ENCODE measurements around the gene PRKCA.

PRKCA gene

DNA sequence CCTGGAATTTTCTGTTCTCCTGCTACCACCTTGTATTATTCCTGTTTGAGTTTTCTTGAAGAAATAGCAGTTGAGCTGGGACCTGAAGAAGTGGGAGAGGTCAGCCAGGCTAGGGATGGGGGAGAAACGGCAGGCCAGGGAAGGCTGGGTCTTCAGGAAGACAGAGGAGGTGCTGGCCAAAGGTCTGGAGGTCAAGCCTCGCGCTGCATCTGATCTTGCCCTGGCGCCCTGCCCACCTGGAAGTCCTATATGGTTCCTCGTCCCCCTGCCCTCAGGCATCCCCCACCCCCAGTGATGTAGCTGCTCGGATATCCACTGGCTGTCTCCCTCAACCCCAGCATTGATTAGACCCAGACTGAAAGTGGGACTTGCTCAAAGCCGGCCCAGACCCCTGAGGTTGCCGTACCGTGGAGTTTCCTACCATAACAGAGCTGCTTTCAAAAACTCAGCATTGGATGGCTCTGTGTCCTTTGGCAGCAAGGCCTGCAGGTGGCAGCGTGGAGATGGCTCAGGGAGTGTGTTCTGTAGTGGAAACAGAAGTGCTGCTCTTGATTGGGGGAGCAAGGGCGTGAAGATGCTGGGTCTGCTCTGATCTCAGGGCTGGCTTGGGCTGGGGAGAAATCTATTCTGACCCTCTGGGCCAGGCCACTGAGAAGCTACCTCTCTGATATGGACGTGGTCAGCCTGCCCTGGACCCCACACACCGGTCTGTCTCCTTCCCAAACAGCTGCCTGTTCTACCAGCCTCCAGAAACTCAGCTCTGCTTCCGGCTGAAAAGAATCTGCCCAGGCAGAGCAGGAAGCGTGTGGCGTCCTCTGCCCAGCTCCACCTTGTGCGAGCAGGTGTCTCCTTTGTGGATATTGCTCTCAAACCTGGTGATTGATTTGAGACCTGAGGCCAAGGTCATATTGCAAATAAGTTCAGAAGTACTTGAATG lies 425.5 kb downstream of the PRKCA start:
- DNase-seq, result no peak

DNA sequence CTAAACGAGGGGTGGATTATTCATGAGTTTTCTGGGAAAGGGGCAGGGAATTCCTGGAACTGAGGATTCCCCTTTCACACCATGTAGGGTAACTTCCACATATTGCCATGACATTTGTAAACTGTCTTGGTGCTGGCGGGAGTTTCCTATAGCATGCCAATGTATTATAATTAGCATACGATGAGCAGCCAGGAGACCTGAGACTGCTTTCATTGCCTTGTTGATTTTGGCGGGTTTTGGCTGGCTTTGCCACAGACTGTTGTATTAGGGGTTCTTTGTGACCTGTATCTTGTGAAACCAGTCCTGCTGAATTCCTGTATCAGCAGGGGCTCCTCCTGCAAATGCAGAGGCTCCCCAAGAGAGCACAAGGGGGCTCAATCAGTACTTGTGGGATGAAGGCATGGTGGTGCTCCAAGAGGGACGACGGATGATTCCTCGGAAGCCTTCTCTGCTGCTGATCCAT lies 428.1 kb downstream of the PRKCA start:
- DNase-seq, result no peak

DNA sequence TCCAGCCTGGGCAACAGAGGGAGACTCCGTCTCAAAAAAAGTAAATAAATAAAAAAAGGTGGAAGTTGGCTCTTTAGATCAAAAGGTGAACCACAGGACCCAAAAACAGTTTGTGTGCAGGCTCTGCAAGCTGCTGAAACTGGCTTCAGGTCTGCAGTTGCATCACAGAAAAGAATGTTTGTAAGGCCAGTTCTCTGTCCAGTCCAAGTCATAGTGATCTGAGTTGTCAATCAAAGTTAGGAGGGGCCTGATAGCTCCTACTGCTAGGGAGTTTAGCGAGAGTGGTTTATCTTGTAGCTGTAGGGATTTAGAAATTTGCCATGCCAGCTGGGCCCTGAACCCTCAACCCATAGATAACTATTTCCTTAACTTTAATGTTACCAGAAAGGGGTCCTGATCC lies 431.3 kb downstream of the PRKCA start:
- no peak for DNase-seq

DNA sequence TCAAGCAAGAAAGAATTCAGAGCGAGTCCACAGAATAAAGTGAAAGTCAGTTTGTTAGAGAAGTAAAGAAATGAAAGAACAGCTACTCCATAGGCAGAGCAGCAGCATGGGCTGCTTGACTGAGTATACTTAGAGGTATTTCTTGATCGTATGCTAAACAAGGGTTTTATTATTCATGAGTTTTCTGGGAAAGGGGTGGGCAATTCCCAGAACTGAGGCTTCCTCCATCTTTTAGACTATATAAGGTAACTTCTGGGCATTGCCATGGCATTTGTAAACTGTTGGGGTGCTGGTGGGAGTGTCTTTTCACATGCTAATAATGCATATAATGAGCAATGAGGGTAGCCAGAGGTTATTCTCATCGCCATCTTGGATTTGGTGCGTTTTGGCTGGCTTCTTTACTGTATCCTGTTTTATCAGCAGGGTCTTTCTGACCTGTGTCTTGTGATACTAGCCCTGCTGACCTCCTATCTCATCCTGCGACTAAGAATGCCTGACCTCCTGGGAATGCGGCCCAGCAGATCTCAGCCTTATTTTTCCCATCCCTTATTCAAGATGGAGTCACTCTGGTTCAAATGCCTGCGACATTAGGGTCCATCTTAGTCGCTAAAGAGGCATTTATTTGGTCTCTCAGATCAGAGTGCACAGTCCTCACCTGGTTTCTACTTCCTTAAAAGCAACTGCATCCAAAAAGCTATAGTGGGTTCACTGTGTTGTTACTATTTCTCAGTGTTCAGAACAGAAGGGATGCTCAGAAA lies 432.0 kb downstream of the PRKCA start:
- DNase-seq, result no peak

DNA sequence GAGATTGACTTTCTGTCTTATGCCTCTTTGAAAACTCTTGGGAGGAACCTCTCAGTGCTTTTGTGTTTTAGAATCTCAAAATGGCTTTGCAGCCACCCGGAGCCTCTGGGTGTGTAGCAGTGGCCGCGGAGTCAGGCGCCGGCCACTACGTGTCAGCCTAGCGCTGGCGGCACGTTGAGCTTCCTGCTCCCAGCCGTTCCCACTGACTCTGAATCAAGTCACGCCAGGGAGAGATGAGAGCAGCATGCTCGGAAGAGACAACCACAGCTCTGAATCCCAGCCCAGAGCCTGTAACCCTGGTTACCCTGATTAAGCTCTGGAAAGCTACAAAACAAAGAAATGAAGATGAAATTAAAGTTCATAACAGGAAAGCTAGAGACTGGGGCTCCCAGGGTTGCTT lies 435.1 kb downstream of the PRKCA start:
- no peak for DNase-seq

DNA sequence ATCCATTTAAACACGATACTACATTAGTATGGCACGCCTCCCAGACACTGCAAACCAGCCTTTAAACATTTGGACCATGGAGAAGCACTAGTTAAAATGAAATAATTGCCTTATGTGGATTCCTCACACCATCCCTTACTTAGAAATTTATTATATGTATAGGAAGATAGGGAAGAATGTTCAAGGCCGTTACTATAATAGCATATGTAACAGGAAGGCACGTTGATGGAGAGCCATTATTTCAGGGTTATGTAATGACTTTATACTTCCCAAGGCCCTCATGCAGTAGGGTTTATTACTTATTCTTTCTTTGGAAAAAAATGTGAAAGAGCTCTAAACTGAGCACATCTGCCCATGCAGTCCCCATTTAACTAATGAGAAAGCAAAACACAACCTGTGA lies 435.9 kb downstream of the PRKCA start:
- no peak for DNase-seq

DNA sequence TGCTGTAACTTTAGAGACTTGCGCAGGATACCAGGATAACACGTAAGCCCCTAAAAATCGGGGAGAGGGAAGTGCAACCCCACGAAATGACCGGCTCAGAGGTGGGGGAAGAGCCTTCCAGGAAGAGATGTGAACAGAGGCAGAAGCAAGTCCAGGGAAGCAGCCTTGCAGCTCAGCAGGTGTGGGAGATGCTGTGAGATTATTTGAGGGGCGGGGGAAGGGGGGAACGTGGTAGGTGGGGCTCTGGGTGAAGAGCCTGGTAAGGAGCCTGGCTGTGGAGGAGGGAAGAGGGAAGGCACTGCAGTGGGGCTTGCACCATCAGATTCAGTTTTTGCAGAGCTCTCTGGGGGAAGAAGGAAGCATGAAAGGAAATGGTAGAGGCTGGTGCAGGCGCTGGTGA lies 437.1 kb downstream of the PRKCA start:
- DNase-seq, result no peak

DNA sequence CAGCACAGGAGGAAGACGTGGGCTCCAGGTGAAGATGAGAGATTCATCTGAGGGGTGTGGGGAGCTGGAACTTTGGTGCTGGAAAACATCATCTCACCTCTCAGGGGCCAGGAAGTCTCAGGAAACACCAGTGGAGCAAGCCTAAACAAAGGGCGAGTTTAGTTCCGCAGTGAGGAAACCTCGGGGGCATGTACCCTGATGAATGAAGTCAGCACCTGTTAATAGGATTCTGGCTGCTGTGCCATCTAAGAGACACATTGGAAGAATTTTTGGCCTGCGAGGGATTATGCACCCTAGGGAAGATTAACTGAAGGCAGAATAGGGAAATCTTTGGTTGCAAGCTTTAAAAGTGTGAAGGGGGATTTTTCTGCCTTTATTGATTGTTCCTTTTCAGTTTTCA lies 437.8 kb downstream of the PRKCA start:
- DNase-seq, result no peak

DNA sequence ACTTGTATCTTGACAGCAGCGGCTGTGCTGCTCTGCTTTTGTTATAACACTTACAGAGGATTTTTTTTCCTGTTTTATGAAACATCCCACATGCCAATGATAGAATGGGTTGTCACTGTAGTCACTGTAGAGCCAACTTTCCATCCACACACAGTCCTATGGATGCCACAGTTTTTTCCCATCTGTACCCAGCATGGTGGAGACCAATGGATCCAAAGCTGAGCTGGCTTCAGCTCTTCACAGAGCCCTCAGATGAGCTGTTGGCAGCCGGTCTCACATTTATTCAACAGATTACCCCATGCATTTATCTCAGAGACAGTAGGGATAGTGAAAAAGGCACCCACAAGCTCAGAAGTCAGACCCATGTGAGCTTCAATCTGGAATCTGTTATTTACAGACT lies 441.1 kb downstream of the PRKCA start:
- DNase-seq, result no peak

DNA sequence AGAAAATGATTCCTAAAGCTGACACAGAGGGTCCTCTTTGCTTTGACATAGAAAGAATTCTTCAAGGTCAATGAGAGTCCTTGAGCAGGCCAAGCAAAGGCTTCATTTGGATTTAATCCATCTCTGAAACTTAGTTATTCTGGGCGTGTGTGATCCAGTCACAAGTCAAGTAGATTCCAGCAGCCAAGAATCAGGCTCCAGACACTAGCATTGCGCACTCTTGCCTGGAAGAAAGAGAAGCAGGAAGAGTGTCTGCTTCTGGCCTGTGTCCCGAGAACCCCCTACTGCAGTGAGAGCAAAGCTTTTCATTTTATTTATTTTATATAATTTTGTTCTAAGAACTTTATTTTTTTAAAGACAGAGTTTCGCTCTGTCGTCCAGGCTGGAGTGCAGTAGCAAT lies 444.3 kb downstream of the PRKCA start:
- DNase-seq, result no peak

DNA sequence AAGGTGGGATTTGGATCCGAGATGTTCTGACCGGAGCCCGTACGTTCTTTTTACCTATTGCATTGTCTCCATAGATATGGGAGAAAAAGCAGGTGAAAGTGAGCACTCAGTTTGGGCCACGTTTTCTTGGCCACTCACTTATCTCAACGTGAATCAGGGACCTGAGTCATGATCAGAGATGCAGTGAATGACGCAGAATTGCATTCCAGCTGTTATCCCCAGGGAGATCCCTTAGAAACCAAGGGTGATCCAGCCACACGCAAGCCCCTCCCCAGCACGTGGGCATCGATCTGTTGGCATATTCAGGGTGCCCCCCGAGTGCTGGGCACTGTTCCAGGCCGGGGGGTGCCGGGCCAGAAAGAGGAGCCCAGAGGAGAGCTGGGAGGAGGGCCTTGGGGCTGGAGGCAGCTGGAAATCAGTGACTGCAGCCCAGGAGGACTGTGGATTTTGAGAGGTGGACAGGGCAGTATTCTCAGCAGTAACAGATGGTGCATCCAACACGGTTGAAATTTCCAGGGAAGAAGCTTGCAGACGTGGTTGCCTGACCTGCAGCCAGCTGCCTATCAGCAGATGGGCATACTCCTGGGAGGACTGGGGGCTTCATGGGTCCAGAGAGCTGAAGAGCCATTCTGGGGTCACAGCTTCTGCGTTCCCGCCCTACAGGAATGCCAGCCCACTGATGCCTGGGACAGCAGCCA lies 445.3 kb downstream of the PRKCA start:
- no peak for DNase-seq

DNA sequence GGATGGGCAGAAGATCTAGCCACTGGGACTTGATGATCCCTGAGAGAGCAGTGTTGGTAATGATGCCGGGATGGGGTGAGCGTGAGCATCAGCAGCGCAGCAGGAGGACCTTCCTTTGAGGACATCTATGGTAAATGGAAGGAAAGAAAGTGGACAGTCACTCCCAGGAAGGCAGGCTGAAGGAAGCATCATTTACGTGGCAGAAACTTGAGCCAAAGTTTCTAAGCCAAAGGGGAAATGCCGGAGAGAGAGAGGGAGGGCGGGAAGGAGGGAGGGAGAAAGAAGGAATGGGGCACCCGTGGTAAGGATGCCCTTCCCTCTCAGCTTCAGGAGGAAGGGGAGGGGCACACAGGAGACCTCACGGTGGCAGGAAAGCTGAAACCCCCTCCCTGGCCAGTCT lies 446.2 kb downstream of the PRKCA start:
- DNase-seq, result no peak

DNA sequence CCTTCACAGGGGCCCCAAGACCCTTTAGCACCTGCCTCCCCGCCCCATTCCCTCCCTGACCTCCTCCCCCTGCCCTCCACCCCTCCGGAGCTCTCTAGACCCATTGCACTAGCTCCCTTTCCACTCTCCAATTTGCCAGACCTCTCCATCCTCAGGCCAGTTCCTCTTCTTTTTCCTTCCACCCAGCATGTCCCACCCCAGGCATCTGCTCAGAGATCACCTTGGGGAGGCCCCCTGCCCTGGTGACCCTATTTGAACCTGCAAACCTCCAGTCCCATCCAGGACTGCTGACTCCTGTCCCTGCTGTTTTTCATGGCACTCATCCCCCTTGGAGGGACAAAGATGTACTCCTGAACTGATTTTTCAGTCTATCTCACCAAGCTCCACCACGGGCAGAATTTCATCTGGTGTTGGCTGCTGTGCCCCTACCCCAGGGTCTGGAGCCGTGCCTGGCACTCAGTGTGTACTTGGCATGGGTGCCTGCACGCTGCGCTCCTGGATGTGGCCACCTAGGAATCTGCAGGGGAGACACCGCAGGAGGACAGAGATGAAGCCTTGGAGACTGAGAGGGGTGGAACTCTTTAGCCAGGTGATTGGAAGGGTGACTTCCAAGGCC lies 446.9 kb downstream of the PRKCA start:
- DNase-seq, result no peak

DNA sequence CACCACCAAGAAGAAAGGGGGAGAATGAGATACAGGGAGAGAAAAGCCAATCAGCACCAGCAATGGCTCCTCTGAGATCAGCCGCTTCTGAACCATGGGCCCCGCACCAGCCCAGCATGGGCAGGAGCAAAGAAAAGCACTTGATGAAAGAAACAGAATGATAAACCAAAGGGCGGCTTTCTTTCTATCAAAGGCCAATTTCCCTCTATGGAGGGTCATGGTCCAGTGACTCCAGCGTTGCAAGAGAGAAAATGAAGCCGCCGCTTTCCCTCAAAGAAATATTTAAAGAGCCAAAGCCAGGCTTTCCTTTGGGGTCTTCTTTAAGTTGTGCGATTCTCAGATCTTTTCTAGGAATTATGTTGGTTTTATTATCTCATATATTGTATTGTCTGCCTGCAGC lies 447.7 kb downstream of the PRKCA start:
- DNase-seq, result no peak

DNA sequence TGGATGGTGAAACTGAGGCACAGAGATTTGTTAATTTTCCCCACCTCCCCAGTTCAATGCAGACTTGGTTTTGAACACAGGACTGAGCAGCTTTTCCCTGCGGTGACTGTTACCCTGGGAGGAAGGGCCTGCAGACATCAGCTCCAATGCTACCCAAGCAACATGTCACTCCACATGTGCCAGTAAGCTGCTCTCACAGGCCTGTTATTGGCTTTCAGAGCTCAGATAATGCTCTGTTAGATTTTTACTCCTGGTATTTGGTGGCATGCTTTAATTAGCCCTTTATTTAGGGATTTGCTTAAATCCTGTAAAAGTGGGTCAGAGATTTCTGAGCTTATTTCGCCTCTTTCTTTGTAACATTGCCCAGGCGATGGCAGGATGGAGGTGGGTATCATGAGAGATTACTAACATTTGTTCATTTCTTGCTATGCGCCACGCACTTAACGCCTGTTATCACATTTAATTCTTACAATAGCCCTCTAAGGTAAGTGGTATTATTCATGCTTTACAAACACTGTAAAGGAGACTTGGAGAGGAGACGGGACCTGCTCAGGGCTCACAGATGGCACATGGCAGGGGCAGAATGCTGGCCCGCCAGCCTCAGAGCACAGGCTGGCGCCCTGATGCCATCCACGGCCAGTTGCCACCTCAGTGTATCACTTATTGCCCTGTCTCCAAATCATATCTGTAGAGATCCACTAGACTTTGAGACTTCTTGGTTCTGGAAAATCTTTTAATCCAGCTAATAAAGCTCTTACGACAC lies 448.5 kb downstream of the PRKCA start:
- DNase-seq, result no peak

DNA sequence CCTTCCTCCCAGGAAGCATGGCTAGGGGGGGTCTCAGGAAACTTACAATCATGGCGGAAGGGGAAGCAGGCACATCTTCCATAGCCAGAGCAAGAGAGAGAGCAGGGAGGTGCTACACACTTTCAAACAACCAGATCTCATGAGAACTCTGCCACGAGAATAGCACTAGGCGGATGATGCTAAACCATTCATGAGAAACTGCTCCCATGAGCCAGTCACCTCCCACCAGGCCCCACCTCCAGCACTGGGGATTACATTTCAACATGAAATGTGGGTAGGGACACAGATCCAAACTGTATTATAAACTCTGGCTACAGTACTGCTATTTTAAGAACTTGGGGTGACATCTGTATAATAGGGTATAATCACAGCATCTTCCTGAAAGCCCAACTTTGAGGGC lies 449.4 kb downstream of the PRKCA start:
- DNase-seq, result no peak

DNA sequence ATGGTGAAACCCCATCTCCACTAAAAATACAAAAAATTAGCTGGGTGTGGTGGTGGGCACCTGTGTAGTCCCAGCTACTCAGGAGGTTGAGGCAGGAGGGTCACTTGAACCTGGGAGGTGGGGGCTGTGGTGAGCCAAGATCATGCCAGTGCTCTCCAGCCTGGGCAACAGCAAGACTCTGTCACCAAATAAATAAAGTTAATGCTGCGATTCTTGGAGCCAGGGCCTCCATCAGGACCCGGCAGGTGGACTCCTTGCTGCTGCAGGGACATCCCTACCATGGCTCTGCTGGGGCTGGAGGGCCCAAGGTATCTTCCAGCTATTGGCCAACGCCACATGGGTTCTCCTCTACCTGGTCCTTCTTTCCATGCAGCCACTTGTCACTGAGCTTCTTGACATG lies 450.0 kb downstream of the PRKCA start:
- DNase-seq, result no peak

DNA sequence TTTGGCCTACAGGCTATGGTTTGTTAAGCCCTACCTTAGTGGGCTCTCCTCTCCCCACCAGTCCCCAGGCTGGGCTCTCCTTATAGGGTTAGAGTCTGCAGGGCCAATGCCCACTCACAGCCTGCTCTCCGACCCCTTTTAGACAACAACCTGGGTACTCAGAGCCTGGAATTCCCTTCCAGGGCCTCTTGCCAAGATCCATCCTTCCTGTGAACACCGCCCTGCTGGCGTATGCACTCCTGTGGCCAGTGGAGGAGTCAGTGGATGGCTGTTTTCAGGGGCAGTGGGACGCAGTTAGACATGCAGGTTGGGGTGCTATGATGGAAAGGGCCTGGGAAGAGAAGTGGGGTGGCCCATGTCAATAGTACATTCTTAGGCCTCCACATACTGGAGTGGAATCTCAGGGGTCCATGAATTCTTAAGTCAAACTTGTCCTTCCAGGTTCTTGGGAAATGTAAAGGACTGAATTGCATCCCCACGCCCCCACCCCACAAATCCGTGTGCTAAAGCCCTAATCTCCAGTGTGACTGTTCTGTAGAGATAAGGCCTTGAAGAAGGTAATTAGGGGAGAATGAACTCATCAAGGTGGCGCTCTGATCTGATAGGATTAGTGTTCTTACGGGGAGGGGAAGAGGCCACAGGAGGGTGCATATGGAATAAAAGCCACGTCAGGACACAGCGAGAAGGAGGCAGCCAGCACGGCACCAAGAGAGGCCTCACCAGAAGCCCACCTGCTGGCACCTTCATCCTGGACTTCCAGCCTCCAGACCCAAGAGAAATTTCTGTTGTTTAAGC lies 450.9 kb downstream of the PRKCA start:
- no peak for DNase-seq

DNA sequence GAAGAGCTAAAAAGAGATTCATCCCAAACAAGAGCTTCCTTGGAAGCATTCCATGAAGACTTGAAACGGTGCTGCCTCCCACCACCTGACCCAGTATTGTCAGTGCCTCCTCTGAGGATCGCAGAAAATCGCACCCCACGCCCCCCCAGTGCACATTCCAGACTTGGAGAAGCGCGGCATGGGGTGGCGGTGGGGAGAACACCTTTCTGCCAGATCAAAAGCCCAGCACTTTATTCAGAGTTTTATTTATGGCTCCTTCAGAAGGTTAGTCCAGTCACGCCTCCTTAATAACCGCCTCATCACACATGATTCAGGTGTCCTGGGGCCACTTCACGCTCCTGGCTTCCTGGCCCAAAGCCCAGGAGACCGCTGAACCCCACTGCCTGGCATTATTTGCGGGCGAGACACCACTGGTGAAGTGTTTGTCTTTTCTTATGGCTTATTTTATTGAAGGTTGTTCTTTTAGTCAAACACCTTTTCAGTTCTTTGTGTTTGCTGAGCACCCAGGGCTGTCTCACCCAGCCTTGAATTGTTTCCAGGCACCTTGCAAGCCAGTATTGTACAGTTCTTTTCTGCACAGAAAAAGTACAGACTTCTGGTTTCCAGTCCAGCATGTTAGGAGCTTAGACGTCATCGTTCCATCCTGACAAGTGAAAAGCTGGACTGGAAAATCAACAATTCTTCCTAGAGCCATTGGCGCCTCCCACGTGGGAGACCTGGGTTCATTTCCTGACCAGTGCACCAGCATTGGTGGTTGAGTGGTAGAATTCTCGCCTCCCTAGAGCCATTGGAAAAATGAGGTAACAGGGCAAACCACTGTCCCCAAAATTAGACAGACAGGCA lies 452.9 kb downstream of the PRKCA start:
- DNase-seq, result no peak

DNA sequence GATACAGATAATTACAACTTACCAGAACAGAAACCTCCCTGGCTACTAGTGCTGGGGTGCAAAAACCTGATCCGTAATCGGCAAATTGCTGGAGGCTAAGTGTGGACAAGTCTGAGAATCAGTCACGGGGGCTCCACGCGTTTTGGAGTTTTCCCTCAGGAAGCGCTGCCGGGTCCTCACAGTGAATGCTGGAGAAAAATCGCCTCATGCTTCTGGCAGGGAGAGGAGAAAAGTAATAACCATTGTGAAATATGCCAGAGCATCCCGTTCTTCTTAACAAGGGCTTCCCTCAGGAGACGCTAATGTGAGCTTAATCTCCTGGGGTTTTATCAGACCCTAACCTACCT lies 453.5 kb downstream of the PRKCA start:
- DNase-seq, result no peak

DNA sequence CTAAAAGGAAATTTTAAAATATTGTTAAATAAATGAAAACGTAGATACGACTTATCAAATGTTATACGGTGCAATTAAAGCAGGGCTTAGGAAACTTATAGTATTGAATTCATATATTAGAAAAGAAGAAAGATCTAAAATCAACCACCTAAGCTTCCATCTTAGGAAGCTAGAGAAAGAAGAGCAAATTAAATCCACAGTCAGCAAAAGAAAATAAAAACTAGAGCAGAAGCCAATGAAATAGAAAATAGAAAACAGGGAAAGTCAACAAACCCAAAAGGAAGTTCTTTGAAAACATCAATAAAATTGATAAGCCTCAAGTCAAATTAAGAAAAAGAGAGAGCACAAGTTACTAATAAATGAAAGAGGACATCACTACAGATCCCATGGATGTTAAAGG lies 457.9 kb downstream of the PRKCA start:
- no peak for DNase-seq
